WERI-Rb-1 (cell line): ENCODE data around the gene SPTSSB.

Experiments
- DNase-seq: peaks from one replicate; pipeline ENCODE4 v3.0.0-alpha.2; 2020
- H3K27ac ChIP-seq: fragments of 250-450 bp; sonication (Bioruptor Pico); 2 replicates; pipeline ENCODE4 v1.5.1; 2020; ENCODE audit warnings: mild to moderate bottlenecking, moderate library complexity
- H3K27me3 ChIP-seq: fragments of 250-450 bp; sonication (Bioruptor Pico); 2 replicates; pipeline ENCODE4 v1.5.1; 2021; ENCODE audit warnings: mild to moderate bottlenecking, low read depth, moderate library complexity; ENCODE audit not compliant: insufficient read depth, severe bottlenecking
- H3K36me3 ChIP-seq: fragments of 250-450 bp; sonication (Bioruptor Pico); 2 replicates; pipeline ENCODE4 v1.5.1; 2020; ENCODE audit warnings: mild to moderate bottlenecking, moderate library complexity
- H3K4me3 ChIP-seq: 2 replicates; pipeline ENCODE4 v1.5.1; 2011; ENCODE audit warnings: low read depth, mild to moderate bottlenecking, control low read depth, low read length
- H3K9me3 ChIP-seq: fragments of 250-450 bp; sonication (Bioruptor Pico); 2 replicates; pipeline ENCODE4 v1.5.1; 2021; ENCODE audit warnings: mild to moderate bottlenecking, moderate library complexity; ENCODE audit not compliant: severe bottlenecking
- CTCF ChIP-seq: IDR thresholded peaks from 2 replicates; pipeline ENCODE4 v1.5.1; 2011; ENCODE audit warnings: low read depth, mild to moderate bottlenecking, control low read depth, inconsistent platforms, low read length

The SPTSSB gene

DNA sequence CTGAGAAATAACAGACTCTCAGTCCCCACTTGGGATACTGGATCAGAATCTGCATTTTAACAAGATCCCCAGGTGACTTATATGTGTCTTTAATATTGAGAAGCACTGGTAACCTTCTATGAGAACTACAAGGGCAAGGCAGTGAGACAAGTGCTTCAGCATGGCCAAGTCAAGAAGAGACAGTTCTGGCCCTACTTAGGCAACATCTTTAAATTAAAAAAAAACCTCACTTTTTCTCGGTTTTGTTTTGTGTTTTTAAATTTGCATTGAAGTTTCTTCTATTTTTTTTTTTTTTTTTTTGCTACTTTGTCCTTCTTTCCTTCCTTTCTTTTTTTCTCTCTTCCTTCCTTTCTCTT is 42.5 kb upstream of the SPTSSB start:
- Histone ChIP-seq H3K9me3 (no peaks in the 10 kb centered on the region), H3K27me3 (no peaks in the 10 kb centered on the region), H3K4me3 (no peak overlapping the region), H3K36me3 (no peaks in the 10 kb centered on the region), H3K27ac (no peak overlapping the region)
- DNase-seq, result no peak
- no peak for TF ChIP-seq CTCF

GRCh38 chr3:161413127-161413854 is 42.0 kb upstream of the SPTSSB start:
- Histone ChIP-seq H3K36me3 (no peaks in the 10 kb centered on the region), H3K4me3 (no peak overlapping the region), H3K27ac (no peak overlapping the region), H3K27me3 (no peaks in the 10 kb centered on the region), H3K9me3 (no peaks in the 10 kb centered on the region)
- no peak for TF ChIP-seq CTCF
- no peak for DNase-seq

GRCh38 chr3:161412123-161412522 is 40.8 kb upstream of the SPTSSB start:
- no peaks in the 10 kb centered on the region for H3K27me3 ChIP-seq
- H3K36me3 ChIP-seq, result no peaks in the 10 kb centered on the region
- H3K4me3 ChIP-seq, result no peak overlapping the region
- no peak for TF ChIP-seq CTCF
- DNase-seq, result no peak
- no peaks in the 10 kb centered on the region for H3K9me3 ChIP-seq
- H3K27ac ChIP-seq, result no peak overlapping the region

GRCh38 chr3:161409858-161410257 is 38.5 kb upstream of the SPTSSB start:
- H3K4me3 ChIP-seq, result no peak overlapping the region
- H3K27ac ChIP-seq, result no peak overlapping the region
- no peak for TF ChIP-seq CTCF
- H3K27me3 ChIP-seq, result no peaks in the 10 kb centered on the region
- no peaks in the 10 kb centered on the region for H3K36me3 ChIP-seq
- H3K9me3 ChIP-seq, result no peaks in the 10 kb centered on the region
- no peak for DNase-seq

GRCh38 chr3:161409069-161409468 is 37.8 kb upstream of the SPTSSB start:
- Histone ChIP-seq H3K27ac (no peak overlapping the region), H3K27me3 (no peaks in the 10 kb centered on the region), H3K36me3 (no peaks in the 10 kb centered on the region), H3K4me3 (no peak overlapping the region), H3K9me3 (no peaks in the 10 kb centered on the region)
- TF ChIP-seq CTCF, result peak; percentile 26; the same call in 1 of the 2 replicates
- DNase-seq, result no peak
